CD8-positive, alpha-beta memory T cell (primary cell): ENCODE results near the gene F2R. TPM values are rescaled to one million over a fixed set of nuclear protein-coding genes. Genes with fewer than 3 reads are reported as not detected.

Source experiments
- CTCF ChIA-PET: fragments of 350-600 bp; sonication (Branson Sonifier 250); formaldehyde crosslinking; loops from one replicate; lab custom pipeline; 2021; ENCODE audit warnings: antibody characterized with exemption; lab: Charles Lee
- POLR2A ChIA-PET: fragments of 350-600 bp; sonication (Branson Sonifier 250); formaldehyde crosslinking; loops from one replicate; lab custom pipeline; 2021; ENCODE audit warnings: antibody characterized with exemption; lab: Charles Lee
- DNase-seq, 5 donors: peaks; one replicate each; pipeline versions ENCODE4 v3.0.0 to v3.0.0-alpha.2; 2020 to 2022; ENCODE audit warnings: mixed read lengths in 1 of 5
- H3K27ac ChIP-seq: one replicate; pipeline ENCODE4 v1.7.0; 2013; ENCODE audit warnings: low read depth, mild to moderate bottlenecking, low read length, moderate library complexity
- H3K27me3 ChIP-seq: 2 replicates; pipeline ENCODE4 v1.7.0; 2013; ENCODE audit warnings: low read length, mild to moderate bottlenecking; ENCODE audit not compliant: insufficient read depth, poor library complexity, severe bottlenecking
- H3K36me3 ChIP-seq: 2 replicates; pipeline ENCODE4 v1.7.0; 2013; ENCODE audit warnings: mild to moderate bottlenecking, low read length, moderate library complexity; ENCODE audit not compliant: insufficient read depth
- H3K4me1 ChIP-seq: 2 replicates; pipeline ENCODE4 v1.7.0; 2013; ENCODE audit warnings: mild to moderate bottlenecking, low read length, moderate library complexity; ENCODE audit not compliant: insufficient read depth
- H3K4me3 ChIP-seq: 2 replicates; pipeline ENCODE4 v1.7.0; 2013; ENCODE audit warnings: mild to moderate bottlenecking, low read length
- H3K9me3 ChIP-seq: 2 replicates; pipeline ENCODE4 v1.7.0; 2013; ENCODE audit warnings: mild to moderate bottlenecking, low read length
- H3K27ac Mint-ChIP-seq, 8 donors: one replicate each; pipeline ENCODE4 v1.8.0; 2020 to 2021; ENCODE audit warnings: mixed read lengths in 8 of 8, mild to moderate bottlenecking in 6 of 8, inconsistent platforms in 3 of 8, moderate library complexity in 3 of 8
- H3K27me3 Mint-ChIP-seq, 2 donors: one replicate each; pipeline ENCODE4 v1.8.0; 2020 to 2021; ENCODE audit warnings: mixed read lengths in 2 of 2, mild to moderate bottlenecking in 1 of 2, moderate library complexity in 1 of 2
- H3K36me3 Mint-ChIP-seq, 3 donors: one replicate each; pipeline ENCODE4 v1.8.0; 2020 to 2021; ENCODE audit warnings: mixed read lengths in 3 of 3, inconsistent platforms in 1 of 3, mild to moderate bottlenecking in 1 of 3
- H3K4me1 Mint-ChIP-seq, 3 donors: one replicate each; pipeline ENCODE4 v1.8.0; 2020 to 2021; ENCODE audit warnings: mixed read lengths in 3 of 3, inconsistent platforms in 1 of 3, mild to moderate bottlenecking in 1 of 3
- H3K4me3 Mint-ChIP-seq, 7 donors: one replicate each; pipeline ENCODE4 v1.8.0; 2020 to 2021; ENCODE audit warnings: mixed read lengths in 7 of 7, mild to moderate bottlenecking in 6 of 7, moderate library complexity in 4 of 7, inconsistent platforms in 2 of 7
- H3K9me3 Mint-ChIP-seq, 5 donors: one replicate each; pipeline ENCODE4 v1.8.0; 2020 to 2022; ENCODE audit warnings: mixed read lengths in 5 of 5, mild to moderate bottlenecking in 3 of 5, moderate library complexity in 2 of 5, inconsistent platforms in 1 of 5
- polyA plus RNA-seq: library from polyadenylated mRNA; unstranded; fragments of 300-500 nt; fragmentation: Illumina TruSeq; gene quantifications from one replicate; pipeline ENCODE4 v1.2.3, GENCODE V29; 2021
- total RNA-seq, 2 experiments: library from RNA; stranded (reverse); gene quantifications; one replicate each; pipeline ENCODE4 v1.2.3, GENCODE V29; 2021

The F2R gene
- total and polyA plus RNA-seq, 3 experiments from 2014 or later: 26.6 to 46.5 (median 27.4) TPM

GRCh38 chr5:76684756-76685519 is 31.0 kb upstream of the F2R start:
- H3K4me3 ChIP-seq: no peak overlapping the region
- Mint-ChIP-seq H3K27ac (peak overlapping the region in 4 of 8 donors; percentile 4 to 94 (median 54)), H3K27me3 (no peaks in the 10 kb centered on the region), H3K9me3 (no peaks in the 10 kb centered on the region), H3K4me1 (peaks cover 12 to 13% (median 12%) of the 10 kb centered on the region in 3 donors), H3K4me3 (no peak overlapping the region), H3K36me3 (peaks cover 9 to 73% (median 26%) of the 10 kb centered on the region in 3 donors)
- no peaks in the 10 kb centered on the region for H3K9me3 ChIP-seq
- DNase-seq: no peak
- H3K36me3 ChIP-seq: peaks cover 20% of the 10 kb centered on the region
- CTCF ChIA-PET: interaction anchor here (2.1 kb wide), 1 partner anchor 90 kb away, joined by 9 read pairs; no protein-coding TSS in a partner anchor
- no peak overlapping the region for H3K27ac ChIP-seq
- H3K27me3 ChIP-seq: no peaks in the 10 kb centered on the region
- no peaks in the 10 kb centered on the region for H3K4me1 ChIP-seq
- POLR2A ChIA-PET: no interaction called here

DNA sequence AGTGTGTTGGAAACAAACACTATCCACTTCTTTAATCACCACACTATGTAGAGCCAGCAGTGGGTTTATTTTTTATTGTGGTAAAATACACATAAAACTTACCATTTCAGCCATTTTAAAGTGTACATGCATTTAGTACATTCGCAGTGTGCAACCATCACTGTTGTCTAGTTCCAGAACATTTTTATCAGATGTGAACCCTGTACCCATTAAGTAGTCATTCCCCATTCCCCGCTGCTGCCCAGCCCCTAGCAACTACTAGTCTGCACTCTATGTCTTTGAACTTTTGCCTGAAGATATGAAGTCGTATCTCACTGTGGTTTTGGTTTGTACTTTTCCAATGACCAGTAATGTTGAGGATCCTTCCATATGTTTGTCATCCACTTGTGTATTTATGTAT is 30.2 kb upstream of the F2R start:
- peaks cover 20% of the 10 kb centered on the region for H3K36me3 ChIP-seq
- CTCF ChIA-PET: no interaction called here
- no peak for DNase-seq
- H3K27me3 ChIP-seq: no peaks in the 10 kb centered on the region
- H3K27ac ChIP-seq: no peak overlapping the region
- no peak overlapping the region for H3K4me3 ChIP-seq
- H3K9me3 ChIP-seq: no peaks in the 10 kb centered on the region
- H3K27ac Mint-ChIP-seq: peak overlapping the region in 3 of 8 donors; percentile 4 to 60 (median 17)
- peaks cover 7 to 12% (median 7%) of the 10 kb centered on the region in 3 donors for H3K4me1 Mint-ChIP-seq
- POLR2A ChIA-PET: no interaction called here
- H3K4me1 ChIP-seq: no peaks in the 10 kb centered on the region
- H3K36me3 Mint-ChIP-seq: peaks cover 9 to 74% (median 27%) of the 10 kb centered on the region in 3 donors
- no peaks in the 10 kb centered on the region for H3K27me3 Mint-ChIP-seq
- no peak overlapping the region for H3K4me3 Mint-ChIP-seq
- H3K9me3 Mint-ChIP-seq: no peaks in the 10 kb centered on the region

- ChIA-PET CTCF (no interaction called here), POLR2A (interaction anchor here (0.6 kb wide), 1 partner anchor 9 kb away, joined by 3 read pairs; no protein-coding TSS in a partner anchor)
- H3K9me3 ChIP-seq: no peaks in the 10 kb centered on the region
- H3K4me1 ChIP-seq: no peaks in the 10 kb centered on the region
- Mint-ChIP-seq H3K9me3 (no peaks in the 10 kb centered on the region), H3K27ac (no peak overlapping the region), H3K36me3 (peaks cover 7 to 79% (median 23%) of the 10 kb centered on the region in 3 donors), H3K4me3 (no peak overlapping the region), H3K27me3 (no peaks in the 10 kb centered on the region), H3K4me1 (peaks cover 10 to 13% (median 13%) of the 10 kb centered on the region in 3 donors)
- H3K27me3 ChIP-seq: no peaks in the 10 kb centered on the region
- peaks cover 27% of the 10 kb centered on the region for H3K36me3 ChIP-seq
- no peak overlapping the region for H3K27ac ChIP-seq
- no peak for DNase-seq
- H3K4me3 ChIP-seq: no peak overlapping the region
Measured at GRCh38 chr5:76688212-76688611, 27.7 kb upstream of the F2R start.

GRCh38 chr5:76688836-76689235 is 27.1 kb upstream of the F2R start:
- DNase-seq: no peak
- Histone ChIP-seq H3K27ac (no peak overlapping the region), H3K4me3 (no peak overlapping the region), H3K36me3 (peaks cover 28% of the 10 kb centered on the region), H3K4me1 (no peaks in the 10 kb centered on the region), H3K9me3 (no peaks in the 10 kb centered on the region), H3K27me3 (no peaks in the 10 kb centered on the region)
- POLR2A ChIA-PET: interaction anchor here (0.7 kb wide), 1 partner anchor 86 kb away, joined by 11 read pairs; no protein-coding TSS in a partner anchor
- Mint-ChIP-seq H3K27me3 (no peaks in the 10 kb centered on the region), H3K27ac (no peak overlapping the region), H3K4me1 (peaks cover 10 to 13% (median 13%) of the 10 kb centered on the region in 3 donors), H3K4me3 (no peak overlapping the region), H3K9me3 (no peaks in the 10 kb centered on the region), H3K36me3 (peaks cover 7 to 81% (median 19%) of the 10 kb centered on the region in 3 donors)
- CTCF ChIA-PET: no interaction called here

- H3K4me3 Mint-ChIP-seq: no peak overlapping the region
- peaks cover 27% of the 10 kb centered on the region for H3K36me3 ChIP-seq
- H3K27ac ChIP-seq: no peak overlapping the region
- H3K9me3 Mint-ChIP-seq: no peaks in the 10 kb centered on the region
- H3K4me1 Mint-ChIP-seq: peaks cover 10 to 13% (median 11%) of the 10 kb centered on the region in 3 donors
- no peaks in the 10 kb centered on the region for H3K27me3 Mint-ChIP-seq
- H3K27ac Mint-ChIP-seq: peak overlapping the region in 2 of 8 donors; percentile 47 to 96
- H3K9me3 ChIP-seq: no peaks in the 10 kb centered on the region
- CTCF ChIA-PET: interaction anchor here (0.9 to 1.8 kb wide), 4 partner anchors 29 to 88 kb away, joined by 3 to 7 read pairs (median 4); no protein-coding TSS in a partner anchor
- DNase-seq: no peak
- peaks cover 4 to 78% (median 16%) of the 10 kb centered on the region in 3 donors for H3K36me3 Mint-ChIP-seq
- no peaks in the 10 kb centered on the region for H3K27me3 ChIP-seq
- no peak overlapping the region for H3K4me3 ChIP-seq
- no peaks in the 10 kb centered on the region for H3K4me1 ChIP-seq
- POLR2A ChIA-PET: interaction anchor here (0.7 kb wide), 1 partner anchor 85 kb away, joined by 11 read pairs; no protein-coding TSS in a partner anchor
Measured at GRCh38 chr5:76689321-76690036, 26.4 kb upstream of the F2R start.

DNA sequence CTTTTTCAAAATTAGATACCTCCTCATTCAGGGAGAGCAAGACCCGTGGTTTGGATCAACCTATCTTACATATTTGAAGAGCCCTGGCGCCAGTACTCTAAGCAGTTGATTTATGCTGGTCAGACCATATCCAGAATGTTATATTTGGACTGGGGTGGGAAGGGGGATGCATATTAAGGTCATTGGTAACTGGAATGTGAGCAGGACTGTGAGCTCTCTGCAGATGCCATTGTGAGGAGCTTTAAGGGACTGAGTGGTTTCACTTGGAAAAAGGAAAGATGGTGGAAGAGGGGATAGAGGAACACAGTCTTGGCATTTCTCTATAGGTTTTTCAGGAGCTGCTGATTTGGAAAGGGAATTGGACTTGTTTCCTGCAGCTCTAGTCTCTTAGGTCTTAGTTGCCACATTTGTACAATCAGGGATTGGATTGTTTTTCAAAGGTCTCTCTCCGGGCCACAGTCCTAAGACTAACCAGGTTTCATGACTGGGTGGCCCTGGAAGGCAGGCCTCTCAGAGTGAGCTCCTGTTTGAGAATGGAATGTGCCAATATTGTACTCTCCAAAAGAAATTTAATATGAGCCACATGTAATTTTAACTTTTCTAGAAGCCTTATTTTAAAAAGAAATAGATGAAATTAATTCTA is 25.8 kb upstream of the F2R start:
- H3K27me3 Mint-ChIP-seq: no peaks in the 10 kb centered on the region
- Histone ChIP-seq H3K27me3 (no peaks in the 10 kb centered on the region), H3K9me3 (no peaks in the 10 kb centered on the region), H3K27ac (no peak overlapping the region), H3K36me3 (peaks cover 24% of the 10 kb centered on the region), H3K4me1 (no peaks in the 10 kb centered on the region), H3K4me3 (no peak overlapping the region)
- CTCF ChIA-PET: interaction anchor here (0.9 to 1.8 kb wide), 4 partner anchors 28 to 89 kb away, joined by 3 to 7 read pairs (median 4); no protein-coding TSS in a partner anchor
- peaks cover 4 to 78% (median 21%) of the 10 kb centered on the region in 3 donors for H3K36me3 Mint-ChIP-seq
- peak overlapping the region in 3 of 8 donors; percentile 47 to 96 (median 62) for H3K27ac Mint-ChIP-seq
- no peak overlapping the region for H3K4me3 Mint-ChIP-seq
- H3K9me3 Mint-ChIP-seq: no peaks in the 10 kb centered on the region
- peaks cover 10 to 13% (median 11%) of the 10 kb centered on the region in 3 donors for H3K4me1 Mint-ChIP-seq
- DNase-seq: no peak
- POLR2A ChIA-PET: no interaction called here

- Mint-ChIP-seq H3K4me3 (no peak overlapping the region), H3K4me1 (peaks cover 8 to 13% (median 10%) of the 10 kb centered on the region in 3 donors), H3K9me3 (no peaks in the 10 kb centered on the region), H3K36me3 (peaks cover 4 to 80% (median 18%) of the 10 kb centered on the region in 3 donors), H3K27ac (peak overlapping the region in 4 of 8 donors; percentile 13 to 80 (median 65)), H3K27me3 (no peaks in the 10 kb centered on the region)
- no peak for DNase-seq
- Histone ChIP-seq H3K4me1 (no peaks in the 10 kb centered on the region), H3K36me3 (peaks cover 24% of the 10 kb centered on the region), H3K4me3 (no peak overlapping the region), H3K9me3 (no peaks in the 10 kb centered on the region), H3K27ac (no peak overlapping the region), H3K27me3 (no peaks in the 10 kb centered on the region)
- CTCF ChIA-PET: interaction anchor here (1.8 kb wide), 1 partner anchor 84 kb away, joined by 7 read pairs; no protein-coding TSS in a partner anchor
- POLR2A ChIA-PET: no interaction called here
Measured at GRCh38 chr5:76690704-76691466, 25.0 kb upstream of the F2R start.
